Measurements from ENCODE around the gene IMPDH2.
"Not testable (repeated sequence)": the region's sequence is repeated elsewhere in the genome, so short reads cannot be mapped to it uniquely, and the experiment has no call there.

The IMPDH2 gene

DNA sequence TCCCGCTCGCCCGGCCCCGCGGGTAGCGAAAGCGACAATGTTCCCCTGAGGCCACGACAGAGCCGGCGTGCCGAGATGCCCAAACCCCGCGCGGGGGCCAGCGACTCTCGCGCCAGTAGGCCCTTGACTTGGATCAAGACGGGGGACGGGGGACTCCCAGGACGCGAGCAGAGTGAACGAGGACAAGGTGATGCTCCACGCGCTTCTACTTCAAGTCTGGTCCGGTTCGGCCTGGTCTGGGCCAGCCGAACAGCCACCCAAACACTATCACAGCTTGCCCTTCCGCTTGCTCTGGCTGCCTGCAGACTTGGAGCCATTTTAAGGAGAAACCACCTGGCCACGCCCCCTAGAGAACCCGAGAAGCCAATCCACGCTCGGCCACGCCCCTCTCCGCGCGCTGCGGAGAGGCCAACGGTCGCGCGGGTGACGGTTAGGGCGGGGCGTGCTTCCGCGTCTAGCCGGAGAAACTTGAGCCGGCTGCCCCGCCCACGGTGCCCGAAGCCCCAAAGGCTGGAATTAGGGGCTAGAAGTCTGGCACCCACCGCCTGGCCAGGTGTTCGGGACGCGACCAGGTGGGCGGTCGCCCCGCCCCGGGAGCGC is 7.9 kb downstream of the IMPDH2 start:
- DNase-seq (ENCODE audit: low spot score), result peak; percentile 96

DNA sequence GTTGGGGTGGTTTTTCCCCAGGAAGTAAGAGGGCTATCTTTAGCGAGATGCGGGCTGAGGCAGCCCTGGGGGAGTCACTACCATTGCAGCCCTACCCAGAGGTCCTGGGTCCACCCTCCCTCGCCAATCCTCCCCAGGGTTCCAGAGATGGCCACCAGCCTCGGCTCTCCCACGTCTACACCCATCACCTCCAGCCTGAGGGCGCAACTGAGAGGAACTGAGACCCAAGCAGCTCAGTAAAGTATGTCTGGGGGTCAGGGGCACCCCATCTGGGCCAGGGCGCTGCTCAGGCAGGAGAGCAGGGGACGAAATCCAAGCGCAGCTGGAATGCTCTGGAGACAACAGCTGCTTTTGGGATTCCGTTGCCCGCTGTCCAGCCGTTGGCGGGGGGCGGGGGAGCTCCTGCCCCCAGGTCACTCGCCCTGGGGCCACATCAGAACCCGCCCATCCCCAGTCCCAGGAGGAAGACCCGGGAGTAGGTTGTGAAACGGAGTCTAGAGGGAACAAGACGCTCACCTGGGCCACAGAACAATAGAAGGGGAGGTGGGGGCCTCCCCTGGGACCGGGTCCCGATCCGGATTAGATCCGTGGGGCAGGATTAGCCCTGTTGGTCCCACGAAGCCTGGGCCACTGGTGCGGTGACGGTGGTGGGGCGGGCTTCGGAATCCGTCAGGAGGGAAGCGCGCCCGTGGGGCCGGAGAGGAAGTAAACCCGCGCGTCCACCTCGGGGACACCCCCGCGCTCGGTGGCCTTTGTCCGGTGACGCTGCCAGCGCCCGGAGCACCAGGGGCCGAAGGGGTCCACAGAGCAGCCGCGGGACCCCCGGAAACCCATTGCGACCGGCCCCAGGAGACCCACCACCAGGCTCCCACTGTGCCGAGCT is 8.6 kb downstream of the IMPDH2 start:
- DNase-seq (ENCODE audit: low spot score), result peak; percentile 52

DNA sequence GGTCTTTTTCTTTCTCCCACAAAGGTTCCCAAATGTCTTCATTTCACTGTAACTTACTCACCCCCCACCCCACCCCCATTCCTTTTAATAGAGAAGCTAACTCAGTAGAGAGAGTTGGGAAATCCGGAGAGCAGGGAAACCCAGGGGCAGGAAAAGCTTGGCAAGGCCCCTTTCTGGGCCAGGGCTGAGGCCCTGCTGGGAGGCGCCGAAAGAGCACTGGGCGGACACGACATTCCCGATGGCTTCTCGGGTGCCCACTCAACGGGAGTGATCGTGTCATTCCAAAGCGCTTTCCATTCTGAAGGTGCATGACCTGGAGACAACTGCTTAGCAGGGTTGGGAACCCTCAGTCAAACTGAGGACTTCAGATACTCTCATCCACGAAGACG is 9.3 kb downstream of the IMPDH2 start:
- no peak for DNase-seq (ENCODE audit: low spot score)

DNA sequence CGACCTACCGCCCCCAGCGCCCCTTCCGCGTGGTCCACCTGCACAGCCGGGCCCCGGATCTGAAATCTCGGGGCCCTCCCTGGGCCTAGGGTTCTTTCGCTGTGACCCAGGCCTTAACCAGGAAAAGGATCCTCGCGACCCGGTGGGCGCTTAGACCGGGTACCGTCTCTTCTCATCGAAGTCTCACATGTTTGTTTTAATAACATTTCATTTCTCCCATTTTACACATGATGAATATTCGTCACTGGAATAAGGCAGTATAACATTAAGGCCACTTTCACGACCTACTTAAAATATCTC is 10.5 kb downstream of the IMPDH2 start:
- no peak for DNase-seq (ENCODE audit: low spot score)

DNA sequence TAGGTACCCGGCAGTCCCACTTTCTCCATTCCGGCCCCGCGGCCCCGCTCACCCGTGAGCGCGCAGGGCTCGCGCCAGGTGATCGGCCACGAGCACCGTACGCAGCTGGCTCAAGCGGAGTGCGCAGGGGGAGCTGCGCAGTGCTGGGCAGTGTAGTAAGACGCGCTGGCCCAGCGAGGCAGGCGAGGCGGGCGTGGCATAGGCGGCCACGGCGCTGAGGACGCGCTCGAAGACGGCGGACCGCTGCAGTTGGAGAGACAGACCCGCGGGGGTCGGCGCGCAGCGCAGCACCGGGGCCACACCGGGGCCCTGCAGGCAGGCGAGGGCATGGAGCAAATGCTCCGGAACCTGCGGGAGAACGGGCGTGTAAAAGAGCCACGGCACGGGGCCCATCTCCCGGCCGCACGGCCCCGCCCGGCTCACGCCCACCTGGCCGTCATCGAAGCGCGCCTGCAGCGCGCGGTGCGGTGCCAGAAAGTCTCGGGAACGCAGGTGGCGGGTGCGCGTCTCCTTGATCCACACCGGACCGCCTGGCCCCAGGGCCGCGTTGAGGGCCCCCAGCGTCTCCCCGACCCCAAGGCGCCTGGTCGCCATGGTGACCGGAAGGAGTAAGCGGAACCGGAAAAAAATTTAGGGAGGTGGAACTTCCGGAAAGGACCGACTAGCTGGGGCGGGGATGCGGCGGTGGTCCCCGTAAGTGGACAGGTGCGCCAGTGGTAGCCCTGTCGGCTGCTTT is 11.1 kb downstream of the IMPDH2 start, which contains the start of gene DALRD3:
TSS of gene DALRD3 (minus strand) at position 610 of the 736 bp plus-strand sequence. CDS start at position 594, 16 bp downstream.
- DNase-seq (ENCODE audit: low spot score), result peak; percentile 71

DNA sequence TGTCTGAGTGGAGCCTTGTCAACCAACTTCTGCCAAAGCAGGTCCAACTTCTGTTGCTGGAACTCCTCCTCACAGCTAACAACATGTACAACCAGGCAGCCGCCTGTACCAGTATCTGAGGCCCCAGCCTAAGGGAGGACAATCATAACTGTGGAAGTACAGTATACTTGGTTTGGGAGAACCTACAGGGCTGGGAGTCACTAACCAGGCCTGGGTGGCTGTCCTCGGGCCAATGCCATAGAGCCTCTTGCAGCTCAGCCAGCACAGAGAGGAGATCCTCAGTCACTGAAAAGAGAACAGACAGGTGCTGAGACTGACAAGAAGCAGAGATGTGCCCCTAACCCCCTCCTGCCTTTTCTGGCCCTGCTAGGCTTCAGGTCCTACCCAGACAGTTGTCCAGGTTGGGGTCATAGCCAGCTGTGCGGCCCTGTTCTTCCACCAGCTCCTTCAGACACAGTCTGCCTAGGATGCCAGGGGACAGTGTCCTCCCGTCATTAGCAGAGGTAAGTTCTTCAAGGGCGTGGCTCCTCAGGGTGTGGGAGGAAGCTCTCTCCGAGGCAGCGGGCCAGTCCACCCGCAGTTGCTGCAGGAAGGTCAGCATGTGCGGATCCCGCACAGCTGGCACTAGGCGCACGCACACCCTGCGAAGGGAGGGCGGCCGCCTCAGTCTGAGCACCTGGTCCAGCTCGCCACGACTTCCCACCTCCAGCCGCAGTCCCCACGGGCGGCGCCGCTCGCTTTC is 11.8 kb downstream of the IMPDH2 start:
- peak; percentile 55 for DNase-seq (ENCODE audit: low spot score)

DNA sequence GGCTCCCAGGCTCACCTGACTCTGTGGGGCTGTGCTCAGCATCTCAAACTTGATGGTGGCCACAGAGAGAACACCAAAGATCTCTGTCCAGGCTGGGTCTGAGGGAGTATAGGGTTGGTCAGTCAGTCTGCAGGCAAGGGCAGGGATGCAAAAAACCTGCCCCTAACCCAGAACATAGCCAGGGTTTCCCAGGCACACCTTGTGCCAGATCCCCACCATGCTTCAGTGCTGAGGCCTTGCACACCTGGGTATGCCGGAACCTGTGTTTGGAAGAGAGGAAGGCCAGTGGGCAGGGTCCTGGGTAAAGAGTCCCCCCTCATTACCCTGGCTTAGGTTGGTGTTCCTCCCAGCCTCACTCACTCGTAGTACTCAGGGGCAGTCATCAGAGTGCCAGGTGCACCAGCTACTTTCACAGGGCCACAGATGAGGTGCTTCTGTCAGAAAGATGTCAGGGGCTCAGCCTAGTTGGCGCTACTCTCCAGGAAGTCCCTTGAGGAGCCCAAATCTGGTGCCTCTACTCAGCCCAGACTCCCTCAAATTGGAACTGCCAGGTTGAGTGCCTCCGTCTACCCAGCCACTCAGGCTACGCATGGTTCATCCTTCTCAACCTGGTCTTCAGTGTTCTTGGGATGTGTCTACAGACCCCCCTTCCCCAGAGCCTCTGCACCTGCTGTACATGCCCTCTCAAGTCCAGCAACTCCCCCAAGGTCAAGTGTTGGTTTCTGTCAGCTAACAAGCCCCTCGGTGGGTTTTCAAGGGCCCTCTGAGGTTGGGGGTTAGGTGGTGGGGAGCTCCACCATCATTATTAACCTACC is 12.6 kb downstream of the IMPDH2 start:
- DNase-seq (ENCODE audit: low spot score), result no peak

DNA sequence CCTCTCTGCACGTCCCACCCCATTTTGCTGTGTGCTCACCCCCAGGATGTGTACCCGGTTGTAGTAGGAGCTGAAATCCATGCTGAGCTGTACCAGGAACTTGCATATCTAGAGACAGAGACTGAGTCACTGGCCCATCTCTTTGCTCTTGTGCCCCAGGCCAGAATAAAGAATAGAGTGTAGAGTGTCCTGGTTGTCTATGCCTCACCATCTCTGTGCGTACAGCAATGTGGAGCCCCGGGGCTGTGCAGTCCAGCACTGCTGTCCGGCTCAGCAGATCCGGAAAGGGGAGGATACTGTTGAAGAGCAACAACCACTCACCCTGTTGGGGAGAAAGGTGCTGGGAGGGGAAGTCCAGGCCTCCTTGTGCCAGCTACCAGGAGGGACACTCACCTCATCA is 13.4 kb downstream of the IMPDH2 start:
- no peak for DNase-seq (ENCODE audit: low spot score)

DNA sequence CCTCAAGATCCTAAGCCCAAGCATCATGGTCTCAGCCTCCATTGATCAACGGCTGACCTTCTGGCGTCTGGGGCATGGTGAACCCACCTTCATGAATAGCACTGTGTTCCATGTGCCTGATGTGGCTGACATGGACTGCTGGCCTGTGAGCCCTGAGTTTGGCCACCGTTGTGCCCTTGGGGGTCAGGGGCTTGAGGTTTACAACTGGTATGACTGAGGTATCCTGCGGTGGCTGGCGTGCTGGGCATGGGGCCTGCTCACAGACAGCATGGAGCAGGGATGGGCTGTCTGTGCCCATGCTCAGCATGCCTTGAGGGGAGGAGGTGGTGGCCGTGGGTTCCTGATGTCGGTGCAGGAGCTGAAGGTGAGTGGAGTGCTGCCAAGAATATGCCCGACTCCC is 14.1 kb downstream of the IMPDH2 start:
- no peak for DNase-seq (ENCODE audit: low spot score)

DNA sequence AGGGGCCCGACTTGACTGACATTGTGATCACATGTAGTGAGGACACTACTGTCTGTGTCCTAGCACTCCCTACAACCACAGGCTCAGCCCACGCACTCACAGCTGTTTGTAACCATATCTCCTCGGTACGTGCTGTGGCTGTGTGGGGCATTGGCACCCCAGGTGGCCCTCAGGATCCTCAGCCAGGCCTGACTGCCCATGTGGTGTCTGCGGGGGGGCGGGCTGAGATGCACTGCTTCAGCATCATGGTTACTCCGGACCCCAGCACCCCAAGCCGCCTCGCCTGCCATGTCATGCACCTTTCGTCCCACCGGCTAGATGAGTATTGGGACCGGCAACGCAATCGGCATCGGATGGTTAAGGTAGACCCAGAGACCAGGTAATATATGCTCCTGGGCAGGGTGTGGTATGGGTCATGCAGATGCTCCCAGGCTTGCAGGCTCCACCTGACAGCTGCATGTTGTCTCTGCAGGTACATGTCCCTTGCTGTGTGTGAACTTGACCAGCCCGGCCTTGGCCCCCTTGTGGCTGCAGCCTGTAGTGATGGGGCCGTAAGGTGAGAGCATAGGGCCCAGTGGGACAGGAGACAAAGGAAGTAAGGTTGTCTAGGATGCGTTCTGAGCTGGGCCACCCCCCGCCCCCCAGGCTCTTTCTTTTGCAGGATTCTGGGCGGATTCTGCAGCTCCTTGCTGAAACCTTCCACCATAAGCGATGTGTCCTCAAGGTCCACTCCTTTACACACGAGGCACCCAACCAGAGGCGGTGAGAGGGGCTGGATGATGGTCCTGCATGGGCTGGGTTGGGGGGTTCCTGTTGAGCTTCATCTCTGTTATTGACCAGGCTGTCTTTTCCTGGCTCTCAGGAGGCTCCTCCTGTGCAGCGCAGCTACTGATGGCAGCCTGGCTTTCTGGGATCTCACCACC is 15.2 kb downstream of the IMPDH2 start:
- DNase-seq (ENCODE audit: low spot score), result peak; percentile 73

DNA sequence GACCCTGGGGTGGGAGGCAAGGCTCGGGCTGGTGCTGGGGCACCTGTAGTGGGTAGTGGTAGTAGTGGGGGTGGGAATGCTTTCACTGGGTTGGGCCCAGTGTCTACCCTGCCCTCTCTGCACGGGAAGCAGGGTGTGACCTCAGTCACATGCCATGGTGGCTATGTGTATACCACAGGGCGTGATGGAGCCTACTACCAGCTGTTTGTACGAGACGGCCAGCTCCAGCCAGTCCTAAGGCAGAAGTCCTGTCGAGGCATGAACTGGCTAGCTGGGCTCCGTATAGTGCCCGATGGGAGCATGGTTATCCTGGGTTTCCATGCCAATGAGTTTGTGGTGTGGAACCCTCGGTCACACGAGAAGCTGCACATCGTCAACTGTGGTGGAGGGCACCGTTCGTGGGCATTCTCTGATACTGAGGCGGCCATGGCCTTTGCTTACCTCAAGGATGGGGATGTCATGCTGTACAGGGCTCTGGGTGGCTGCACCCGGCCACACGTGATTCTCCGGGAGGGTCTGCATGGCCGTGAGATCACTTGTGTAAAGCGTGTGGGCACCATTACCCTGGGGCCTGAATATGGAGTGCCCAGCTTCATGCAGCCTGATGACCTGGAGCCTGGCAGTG is 16.0 kb downstream of the IMPDH2 start:
- DNase-seq (ENCODE audit: low spot score), result no peak

DNA sequence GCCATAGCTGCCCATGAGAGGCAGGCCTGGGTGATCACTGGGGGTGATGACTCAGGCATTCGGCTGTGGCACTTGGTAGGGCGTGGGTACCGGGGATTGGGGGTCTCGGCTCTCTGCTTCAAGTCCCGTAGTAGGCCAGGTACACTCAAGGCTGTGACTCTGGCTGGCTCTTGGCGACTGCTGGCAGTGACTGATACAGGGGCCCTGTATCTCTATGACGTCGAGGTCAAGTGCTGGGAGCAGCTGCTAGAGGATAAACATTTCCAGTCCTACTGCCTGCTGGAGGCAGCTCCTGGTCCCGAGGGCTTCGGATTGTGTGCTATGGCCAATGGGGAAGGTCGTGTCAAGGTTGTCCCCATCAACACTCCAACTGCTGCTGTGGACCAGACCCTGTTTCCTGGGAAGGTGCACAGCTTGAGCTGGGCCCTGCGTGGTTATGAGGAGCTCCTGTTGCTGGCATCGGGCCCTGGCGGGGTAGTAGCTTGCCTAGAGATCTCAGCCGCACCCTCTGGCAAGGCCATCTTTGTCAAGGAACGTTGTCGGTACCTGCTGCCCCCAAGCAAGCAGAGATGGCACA is 16.7 kb downstream of the IMPDH2 start:
- no peak for DNase-seq (ENCODE audit: low spot score)

DNA sequence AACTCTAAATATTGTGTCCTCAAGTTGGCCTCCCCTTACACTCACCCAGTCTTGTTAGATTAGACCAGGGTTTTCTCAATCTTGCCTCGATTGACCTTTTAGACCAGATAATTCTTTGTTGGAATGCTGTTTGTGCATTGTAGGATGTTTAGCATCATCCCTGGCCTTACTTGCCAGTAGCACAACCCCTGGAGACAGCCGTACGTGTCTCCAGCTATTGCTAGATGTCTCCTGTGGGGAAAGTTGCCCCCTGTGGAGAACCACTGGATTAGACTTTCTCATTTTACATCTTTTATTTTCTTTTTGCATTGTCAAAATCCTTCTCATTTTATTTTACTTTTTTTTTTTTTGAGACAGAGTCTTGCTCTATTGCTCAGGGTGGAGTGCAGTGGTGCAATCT is 19.8 kb downstream of the IMPDH2 start:
- DNase-seq (ENCODE audit: low spot score), result no peak

DNA sequence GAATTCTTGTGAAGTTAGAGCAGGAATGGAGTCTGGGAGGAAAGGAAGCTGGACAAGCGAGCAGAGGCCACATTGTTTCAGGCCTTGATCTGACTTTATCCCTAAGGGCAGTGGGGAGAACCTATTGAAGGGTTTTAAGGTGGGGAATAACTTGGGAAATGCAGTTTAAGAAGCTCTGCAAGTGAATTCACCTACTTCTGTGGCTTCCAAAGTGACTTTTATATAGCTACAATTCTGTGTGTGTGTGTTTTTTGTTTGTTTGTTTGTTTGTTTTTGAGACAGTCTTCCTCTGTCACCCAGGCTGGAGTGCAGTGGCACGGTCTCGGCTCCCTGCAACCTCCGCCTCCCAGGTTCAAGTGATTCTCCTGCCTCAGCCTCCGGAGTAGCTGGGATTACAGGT is 20.6 kb downstream of the IMPDH2 start:
- DNase-seq (ENCODE audit: low spot score), result not testable (repeated sequence)

DNA sequence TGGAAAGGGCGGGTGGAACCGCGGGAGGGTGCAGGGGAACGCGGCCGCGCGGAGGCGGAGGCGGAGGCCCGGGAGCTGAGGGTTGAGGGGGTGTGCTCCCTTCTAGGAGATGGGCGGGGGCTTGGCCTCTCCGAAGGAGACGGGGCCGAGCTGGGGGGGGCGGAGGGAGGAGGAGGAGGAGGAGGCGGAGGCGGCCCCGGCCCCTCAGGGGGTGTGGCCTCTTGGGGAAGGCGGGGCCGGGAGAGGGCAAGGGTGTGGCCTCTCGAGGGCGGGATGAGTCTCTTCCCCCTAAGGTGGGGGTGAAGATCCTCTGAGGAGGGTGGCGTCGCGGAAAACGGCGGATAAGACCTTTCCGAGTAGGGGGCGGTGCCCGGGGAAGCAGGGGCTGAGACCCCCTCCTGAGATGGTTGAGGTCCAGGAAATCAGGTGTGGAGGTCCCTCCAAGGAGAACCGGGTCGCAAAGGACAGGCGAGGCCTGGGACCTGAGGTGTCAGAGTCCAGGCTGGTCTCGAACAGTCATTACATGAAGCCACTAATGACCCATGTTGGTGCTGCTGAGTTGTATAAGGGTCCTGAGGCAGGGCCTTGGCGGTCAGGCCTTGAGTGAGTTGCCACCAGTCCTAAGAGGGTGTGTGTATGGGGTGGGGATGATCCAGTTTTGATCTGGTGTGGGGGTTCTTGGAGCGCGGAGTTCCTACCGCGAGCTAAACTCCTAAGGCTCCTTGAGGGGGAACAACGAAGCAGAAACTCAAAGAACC is 21.2 kb downstream of the IMPDH2 start:
- DNase-seq (ENCODE audit: low spot score), result peak; percentile 61

DNA sequence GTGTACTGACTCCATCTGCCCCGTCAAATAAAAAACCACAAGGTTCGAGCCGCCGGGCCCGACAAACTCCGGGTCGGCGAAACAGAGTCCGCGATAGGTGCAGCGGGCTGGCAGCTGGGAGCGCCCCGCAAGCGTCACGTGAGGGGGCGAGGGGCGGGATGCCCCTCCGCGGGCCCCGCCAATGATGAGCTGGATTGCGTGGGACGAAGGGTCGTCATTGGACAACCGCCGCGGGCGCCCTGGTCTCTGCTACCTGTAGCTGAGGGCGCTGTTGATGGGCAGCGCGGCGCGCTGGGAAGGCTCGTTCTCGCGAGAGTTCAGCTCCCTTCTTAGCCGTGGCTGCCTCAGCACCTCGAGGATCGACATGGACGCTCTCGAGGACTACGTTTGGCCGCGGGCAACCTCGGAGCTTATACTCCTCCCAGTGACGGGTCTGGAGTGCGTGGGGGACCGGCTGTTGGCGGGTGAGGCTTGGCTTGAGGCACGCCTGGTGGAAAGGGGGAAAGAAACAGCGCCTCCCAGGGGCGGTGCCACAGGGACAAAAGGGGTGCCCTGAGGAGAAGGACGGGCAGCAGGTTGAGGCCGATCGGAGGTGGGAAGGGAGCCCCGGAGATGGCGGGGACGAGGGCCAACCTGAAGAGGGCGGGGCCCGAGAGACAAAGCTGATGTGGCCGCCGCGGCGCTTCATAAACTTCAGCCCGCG is 22.0 kb downstream of the IMPDH2 start, which contains the start of gene WDR6:
TSS of gene WDR6 (plus strand) at position 324 of the 703 bp plus-strand sequence. CDS start at position 365, 41 bp downstream.
- peak; percentile 98 for DNase-seq (ENCODE audit: low spot score)

DNA sequence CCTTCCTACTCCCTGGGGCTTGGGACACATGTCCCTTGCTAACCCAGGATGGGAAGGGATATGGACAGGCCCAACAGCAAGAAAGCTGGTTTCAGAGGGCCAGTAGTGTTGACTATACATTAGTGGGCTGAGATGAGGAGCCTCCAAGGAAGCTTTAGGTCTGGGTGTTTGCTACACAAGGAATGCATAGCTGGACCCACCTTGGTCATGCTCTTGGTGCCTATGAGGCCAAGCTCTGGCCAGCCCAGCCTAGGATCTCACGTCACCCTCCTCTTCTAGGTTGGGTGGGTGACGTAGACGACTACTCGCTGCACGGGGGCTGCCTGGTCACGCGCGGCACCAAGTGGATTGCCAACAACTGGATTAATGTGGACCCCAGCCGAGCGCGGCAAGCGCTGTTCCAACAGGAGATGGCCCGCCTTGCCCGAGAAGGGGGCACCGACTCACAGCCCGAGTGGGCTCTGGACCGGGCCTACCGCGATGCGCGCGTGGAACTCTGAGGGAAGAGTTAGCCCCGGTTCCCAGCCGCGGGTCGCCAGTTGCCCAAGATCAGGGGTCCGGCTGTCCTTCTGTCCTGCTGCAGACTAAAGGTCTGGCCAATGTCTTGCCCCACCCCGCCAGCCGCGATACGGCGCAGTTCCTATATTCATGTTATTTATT is 22.7 kb downstream of the IMPDH2 start:
- DNase-seq (ENCODE audit: low spot score), result no peak
